Esophagus muscularis mucosa (tissue), 4 donors: Measurements from ENCODE around the gene PLA2R1.

Source experiments
- EP300 ChIP-seq: sonication (generic); formaldehyde crosslinking; IDR thresholded peaks from one replicate; pipeline ENCODE4 v1.6.1; 2017; ENCODE audit warnings: antibody characterized with exemption
- POLR2AphosphoS5 ChIP-seq, 2 donors: sonication (generic); formaldehyde crosslinking; IDR thresholded peaks; one replicate each; pipeline ENCODE4 v1.6.1; 2017; ENCODE audit warnings: antibody characterized with exemption in 2 of 2
- TF ChIP-seq, protein P1 (sequence below), 3 experiments: fragments of 200-600 bp in 2 of 3; fragments of 450-650 bp in 1 of 3; sonication (generic) in 2 of 3; IDR thresholded peaks; one replicate each; pipeline ENCODE4 v1.5.1; 2017 to 2019; ENCODE audit warnings: antibody characterized with exemption in 3 of 3, mild to moderate bottlenecking in 2 of 3, moderate library complexity in 1 of 3

- TF ChIP-seq POLR2AphosphoS5 (IDR thresholded peaks at IDR 0.05) (no peak), EP300 (no peak)
- TF ChIP-seq, protein P1, sequence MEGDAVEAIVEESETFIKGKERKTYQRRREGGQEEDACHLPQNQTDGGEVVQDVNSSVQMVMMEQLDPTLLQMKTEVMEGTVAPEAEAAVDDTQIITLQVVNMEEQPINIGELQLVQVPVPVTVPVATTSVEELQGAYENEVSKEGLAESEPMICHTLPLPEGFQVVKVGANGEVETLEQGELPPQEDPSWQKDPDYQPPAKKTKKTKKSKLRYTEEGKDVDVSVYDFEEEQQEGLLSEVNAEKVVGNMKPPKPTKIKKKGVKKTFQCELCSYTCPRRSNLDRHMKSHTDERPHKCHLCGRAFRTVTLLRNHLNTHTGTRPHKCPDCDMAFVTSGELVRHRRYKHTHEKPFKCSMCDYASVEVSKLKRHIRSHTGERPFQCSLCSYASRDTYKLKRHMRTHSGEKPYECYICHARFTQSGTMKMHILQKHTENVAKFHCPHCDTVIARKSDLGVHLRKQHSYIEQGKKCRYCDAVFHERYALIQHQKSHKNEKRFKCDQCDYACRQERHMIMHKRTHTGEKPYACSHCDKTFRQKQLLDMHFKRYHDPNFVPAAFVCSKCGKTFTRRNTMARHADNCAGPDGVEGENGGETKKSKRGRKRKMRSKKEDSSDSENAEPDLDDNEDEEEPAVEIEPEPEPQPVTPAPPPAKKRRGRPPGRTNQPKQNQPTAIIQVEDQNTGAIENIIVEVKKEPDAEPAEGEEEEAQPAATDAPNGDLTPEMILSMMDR (IDR thresholded peaks at IDR 0.05), result no peak
Observed at GRCh38 chr2:160057356-160057755, 5.1 kb downstream of the PLA2R1 start.
